GM18517 (cell line): ENCODE results near the gene TBX2.
"Not testable (repeated sequence)": the region's sequence is repeated elsewhere in the genome, so short reads cannot be mapped to it uniquely, and the experiment has no call there.

ENCODE experiments used
- ATAC-seq: cut with Tn5 transposase; IDR thresholded peaks from one replicate; pipeline ENCODE4 v1.9.1; 2021; ENCODE audit warnings: mild to moderate bottlenecking, moderate library complexity; ENCODE audit not compliant: unreplicated experiment

Gene TBX2

DNA sequence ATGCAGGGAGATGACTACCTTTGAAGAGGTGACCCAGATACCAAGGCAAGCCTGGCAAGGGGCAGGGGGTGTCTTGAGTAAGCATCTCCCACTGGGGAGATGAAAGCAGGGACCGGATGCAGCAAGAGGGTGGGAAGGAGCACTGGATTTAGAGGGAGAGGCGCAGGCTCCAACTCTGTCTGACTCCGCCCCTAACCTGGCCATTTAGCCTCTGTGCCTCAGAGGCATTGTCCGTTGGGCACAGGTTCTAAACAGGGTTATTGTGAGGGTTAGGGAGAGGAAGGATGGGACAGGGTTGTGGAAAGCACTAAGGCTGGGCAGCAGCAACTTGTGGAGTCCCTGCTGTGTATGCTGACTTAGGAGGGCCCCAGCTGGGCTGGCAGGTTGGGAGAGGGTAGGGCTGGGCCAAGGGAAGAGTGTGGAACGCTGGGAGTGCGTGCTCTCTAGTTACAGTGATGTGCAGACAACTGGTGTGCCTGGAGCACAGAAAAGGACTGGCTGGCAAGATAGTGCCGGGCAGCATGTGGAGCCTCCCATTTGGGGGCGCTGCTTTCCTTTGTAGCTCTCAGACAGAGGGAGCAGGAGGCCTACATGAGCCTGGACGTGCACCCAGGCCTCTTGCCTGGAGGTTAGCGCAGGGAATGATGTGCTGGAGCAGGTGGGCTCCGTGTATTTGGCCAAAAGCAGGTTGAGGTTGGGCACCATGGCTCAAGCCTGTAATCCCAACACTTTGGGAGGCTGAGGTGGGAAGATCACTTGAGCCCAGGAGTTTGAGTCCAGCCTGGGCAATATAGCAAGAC lies 26.2 kb downstream of the TBX2 start:
- ATAC-seq = no peak

DNA sequence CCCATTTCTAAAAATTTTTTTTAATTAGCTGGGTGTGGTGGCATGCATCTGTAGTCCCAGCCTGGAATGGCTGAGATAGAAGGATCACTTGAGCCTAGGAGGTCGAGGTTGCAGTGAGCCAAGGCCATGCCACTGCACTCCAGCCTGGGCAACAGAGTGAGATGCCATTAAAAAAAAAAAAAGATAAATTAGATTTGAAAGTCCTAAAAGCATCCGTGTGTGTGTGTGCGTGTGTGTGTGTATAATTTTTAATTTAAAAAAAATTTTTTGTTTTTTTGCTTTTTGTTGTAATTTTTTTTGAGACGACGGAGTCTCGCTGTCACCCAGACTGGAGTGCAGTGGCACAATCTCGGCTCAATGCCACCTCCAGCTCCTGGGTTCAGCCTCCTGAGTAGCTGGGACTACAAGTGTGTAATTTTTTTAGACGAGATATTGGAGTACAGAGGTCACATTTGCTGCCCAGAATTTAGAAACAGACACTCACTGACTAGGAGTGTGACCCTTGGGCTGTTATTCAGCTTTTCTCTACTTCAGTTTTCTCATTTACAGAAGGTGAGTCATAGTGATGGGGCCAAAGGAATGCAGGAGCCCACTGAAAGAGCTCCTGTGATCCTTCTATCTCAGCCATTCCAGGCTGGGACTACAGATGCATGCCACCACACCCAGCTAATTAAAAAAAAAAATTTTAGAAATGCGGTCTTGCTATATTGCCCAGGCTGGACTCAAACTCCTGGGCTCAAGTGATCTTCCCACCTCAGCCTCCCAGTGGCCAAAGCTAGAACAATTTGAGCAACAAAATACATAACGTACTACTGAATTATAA lies 27.1 kb downstream of the TBX2 start:
- ATAC-seq = no peak

DNA sequence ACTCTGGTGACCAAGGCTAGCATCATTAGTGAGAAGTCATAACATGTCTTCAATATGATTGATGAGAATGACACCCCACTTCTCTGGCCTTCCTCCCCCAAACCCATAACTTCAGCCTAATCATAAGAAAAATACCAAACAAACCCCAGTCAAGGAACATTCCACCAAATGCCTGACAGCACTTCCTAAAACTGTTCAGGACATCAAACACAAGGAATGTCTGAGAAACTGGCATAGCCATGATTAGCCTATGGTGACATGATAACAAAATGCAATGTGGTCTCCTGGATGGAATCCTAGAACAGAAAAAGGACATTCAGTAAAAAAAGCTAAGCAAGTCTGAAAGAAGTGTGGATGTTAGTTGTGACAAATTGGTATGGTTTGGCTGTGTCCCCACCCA lies 27.9 kb downstream of the TBX2 start:
- ATAC-seq = no peak

DNA sequence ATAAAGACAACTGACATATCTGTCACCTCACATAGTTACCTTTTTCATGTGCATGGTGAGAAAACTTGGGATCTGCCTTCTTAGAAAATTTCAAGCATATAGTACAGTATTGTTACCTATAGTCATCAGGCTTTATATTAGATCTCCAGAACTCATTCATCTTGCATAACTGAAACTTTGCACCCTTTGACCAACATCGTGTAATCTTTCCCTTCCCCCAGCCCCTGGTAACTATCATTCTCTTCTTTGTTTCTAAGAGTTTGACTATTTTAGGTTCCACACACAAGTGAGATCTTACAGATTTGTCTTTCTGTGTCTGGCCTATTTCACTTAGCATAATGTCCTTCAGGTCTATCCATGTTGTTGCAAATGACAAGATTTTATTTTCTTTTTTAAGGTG lies 29.6 kb downstream of the TBX2 start:
- no peak for ATAC-seq

DNA sequence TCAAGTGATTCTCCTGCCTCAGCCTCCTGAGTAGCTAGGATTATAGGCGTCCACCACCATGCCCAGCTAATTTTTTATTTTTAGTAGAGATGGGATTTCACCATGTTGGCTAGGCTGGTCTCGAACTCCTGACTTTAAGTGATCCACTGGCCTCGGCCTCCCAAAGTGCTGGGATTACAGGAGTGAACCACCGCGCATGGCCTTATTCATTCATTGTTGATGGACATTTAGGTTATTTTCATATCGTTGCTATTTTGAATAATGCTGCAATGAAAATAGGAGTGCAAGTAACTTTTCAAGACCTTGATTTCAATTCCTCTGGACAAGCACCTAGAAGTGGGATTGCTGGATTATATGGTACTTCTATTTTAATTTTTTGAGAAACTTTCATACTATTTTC lies 30.2 kb downstream of the TBX2 start:
- not testable (repeated sequence) for ATAC-seq

DNA sequence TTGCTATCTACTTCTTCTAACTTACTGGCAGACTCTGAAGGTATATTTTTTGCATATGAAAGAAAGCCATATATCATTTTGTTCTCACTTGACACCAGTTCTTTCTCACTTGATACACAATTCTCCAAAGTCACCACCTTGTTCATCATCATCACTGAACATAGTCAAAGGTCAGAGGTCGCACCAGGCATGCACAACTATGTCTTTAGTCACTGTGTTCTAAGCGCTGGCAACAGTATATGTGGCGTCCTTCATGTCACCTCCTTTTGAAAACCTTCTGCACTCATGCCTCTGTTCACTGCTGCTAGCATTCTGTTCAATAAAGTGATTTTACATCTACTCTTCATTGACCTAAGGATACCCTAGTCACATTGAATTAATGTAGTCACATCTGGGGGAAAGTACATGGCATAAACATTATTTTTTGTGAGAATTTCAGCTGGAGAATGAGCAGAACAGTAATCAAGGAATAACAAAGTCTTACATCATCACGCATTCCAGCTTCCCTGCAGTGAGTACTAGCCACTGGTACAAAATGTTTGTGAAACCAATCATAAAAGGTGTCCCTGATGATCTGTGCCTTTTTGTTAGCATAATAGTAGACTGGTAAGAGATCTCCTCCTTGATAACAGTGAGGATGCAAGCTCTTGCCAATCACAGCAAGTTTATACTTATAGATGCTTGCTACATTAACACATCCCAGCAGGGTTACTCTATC lies 32.1 kb downstream of the TBX2 start:
- ATAC-seq = no peak

DNA sequence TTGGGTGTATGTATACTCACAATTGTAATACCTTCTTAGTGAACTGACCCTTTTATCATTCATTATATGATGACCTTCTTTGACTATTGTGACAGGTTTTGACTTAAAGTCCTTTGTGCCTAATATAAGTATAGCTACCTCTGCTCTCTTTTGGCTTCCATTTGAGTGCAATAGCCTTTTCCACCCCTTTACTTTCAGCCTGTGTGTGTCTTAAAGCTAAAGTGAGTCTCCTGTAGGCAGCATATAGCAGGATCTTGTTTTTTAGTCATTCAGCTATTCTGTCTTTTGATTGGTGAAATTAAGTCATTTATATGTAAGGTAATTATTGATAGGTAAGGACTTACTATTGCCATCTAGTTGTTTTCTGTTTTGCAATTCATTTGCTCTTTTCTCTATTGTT lies 36.6 kb downstream of the TBX2 start:
- ATAC-seq = no peak

GRCh38 chr17:61436995-61437704 lies 37.5 kb downstream of the TBX2 start:
- no peak for ATAC-seq

- ATAC-seq = no peak
Measured at GRCh38 chr17:61440697-61441096, 41.1 kb downstream of the TBX2 start.

DNA sequence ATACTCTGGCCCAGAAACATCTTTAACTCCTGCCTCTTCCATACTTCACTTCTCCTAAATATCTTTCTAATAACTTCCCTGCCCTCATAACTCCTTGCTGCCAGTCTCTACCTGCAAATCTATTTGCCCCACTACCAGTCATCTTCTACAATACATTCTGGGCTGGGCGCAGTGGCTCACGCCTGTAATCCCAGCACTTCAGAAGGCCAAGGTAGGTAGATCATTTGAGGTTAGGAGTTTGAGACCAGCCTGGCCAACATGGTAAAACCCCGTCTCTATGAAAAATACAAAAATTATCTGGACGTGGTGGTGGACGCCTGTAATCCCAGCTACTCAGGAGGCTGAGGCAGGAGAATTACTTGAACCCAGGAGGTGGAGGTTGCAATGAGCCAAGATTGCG lies 41.9 kb downstream of the TBX2 start:
- ATAC-seq = not testable (repeated sequence)

- ATAC-seq = no peak
Measured at GRCh38 chr17:61442136-61442775, 42.6 kb downstream of the TBX2 start.

- ATAC-seq = no peak
Measured at GRCh38 chr17:61442878-61443474, 43.3 kb downstream of the TBX2 start.

DNA sequence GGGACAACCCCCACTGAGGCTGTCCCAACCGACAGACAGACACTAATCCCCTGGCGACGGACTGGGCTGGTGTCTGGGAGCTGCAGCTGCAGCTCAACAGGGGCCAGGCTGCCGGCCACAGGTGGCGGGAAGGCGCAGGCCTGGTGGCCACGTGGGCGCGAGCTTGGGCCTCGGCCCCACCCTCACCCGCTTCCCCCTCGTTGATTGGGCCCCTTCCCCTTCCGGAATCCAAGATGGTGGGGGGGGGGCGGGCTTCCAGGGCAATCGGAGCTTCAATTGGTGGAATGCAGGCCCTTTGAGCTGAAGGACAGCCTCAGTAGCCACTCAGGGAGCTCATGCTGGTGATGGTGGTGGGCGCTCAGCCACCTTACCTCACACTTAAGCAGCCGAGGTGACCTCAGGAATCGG lies 43.8 kb downstream of the TBX2 start:
- no peak for ATAC-seq

DNA sequence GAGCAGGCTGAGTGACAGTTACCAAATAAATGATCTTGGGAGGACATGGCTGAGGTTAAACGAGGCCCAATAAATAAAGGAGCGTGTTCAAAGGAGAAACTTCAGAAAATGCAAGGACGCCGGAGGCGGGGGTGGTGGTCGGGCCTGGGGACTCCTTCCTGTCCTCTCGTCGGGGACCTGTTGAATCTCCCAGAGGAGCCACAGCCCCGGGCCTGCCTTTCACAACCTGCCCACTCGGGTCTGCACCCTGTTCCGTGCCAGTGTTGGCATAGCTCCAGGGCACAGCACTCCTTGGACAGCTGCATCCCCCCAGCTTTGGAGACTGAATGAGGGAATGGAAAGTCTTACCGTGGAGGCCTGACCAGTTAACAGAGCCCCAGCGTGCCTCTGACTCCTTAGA lies 44.4 kb downstream of the TBX2 start:
- ATAC-seq = no peak

GRCh38 chr17:61444831-61445230 lies 45.2 kb downstream of the TBX2 start:
- ATAC-seq = no peak

DNA sequence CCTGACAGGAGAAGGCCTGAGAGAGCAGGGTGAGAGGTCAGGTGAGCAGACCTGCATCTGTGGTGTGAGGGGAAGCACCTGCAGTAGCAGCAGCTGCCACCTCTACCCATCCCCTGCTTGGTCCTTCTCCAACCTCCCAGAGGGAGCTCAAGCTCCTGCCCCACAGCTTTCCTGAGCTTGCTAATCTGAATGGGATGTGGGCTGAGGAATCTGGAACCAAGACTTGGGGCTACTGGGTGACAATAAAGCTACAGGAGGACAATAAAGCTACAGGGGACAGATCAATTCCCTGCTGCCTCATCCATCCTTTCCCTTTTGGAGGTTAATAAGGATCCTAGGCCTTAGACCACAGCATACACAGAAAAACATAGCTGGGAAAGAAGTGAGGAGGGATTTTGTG lies 47.7 kb downstream of the TBX2 start:
- no peak for ATAC-seq

DNA sequence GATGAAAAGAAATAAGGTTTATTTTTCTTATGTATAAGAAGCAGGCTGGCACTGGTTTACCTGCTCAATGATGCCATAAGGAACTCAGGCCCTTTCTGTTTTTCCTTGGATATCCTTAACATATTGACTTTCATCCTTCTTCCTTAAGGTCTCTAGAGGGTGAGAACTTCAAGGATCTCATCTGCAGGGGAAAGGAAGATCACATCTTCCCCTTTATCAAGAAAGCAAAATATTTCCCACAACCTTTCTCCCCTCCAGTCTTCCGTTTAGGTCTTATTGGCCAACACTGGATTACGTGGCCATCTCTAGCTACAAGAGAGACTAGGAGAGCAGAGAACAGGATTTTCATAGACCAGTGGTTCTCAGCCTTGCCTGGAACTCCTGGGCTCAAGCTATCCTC lies 48.4 kb downstream of the TBX2 start:
- no peak for ATAC-seq

DNA sequence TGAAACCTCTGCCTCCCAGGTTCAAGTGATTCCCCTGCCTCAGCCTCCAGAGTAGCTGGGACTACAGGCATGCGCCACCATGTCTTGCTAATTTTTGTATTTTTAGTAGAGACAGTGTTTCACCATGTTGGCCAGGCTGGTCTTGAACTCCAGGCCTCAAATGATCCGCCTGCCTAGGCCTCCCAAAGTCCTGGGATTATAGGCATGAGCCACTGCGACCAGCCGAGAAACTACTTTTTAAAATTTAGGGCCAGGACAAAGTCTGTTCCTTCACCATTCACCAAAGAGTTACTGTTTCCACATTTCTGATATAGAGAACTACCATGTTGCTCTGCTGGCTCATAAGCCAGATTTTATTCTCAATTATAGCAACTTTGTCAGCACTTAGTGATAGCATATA lies 49.5 kb downstream of the TBX2 start:
- ATAC-seq = not testable (repeated sequence)

- ATAC-seq = no peak
Measured at GRCh38 chr17:61449707-61450640, 50.3 kb downstream of the TBX2 start.
